Fibroblast of lung (primary cell): ENCODE data around the gene QPCTL.

ENCODE experiments used
- CTCF ChIP-seq, 2 donors: IDR thresholded peaks in 1 of 2; conservative IDR thresholded peaks in 1 of 2; 1 replicate in 1 of 2; 2 replicates in 1 of 2; pipeline ENCODE4 v1.5.1; 2011 to 2012; ENCODE audit warnings: low read length in 2 of 2, control low read depth in 1 of 2, inconsistent platforms in 1 of 2, low read depth in 1 of 2, mild to moderate bottlenecking in 1 of 2
- EZH2 ChIP-seq: IDR thresholded peaks from 2 replicates; pipeline ENCODE4 v1.5.1; 2012; ENCODE audit warnings: low read length, control low read depth, mild to moderate bottlenecking; ENCODE audit errors: missing control alignments

DNA sequence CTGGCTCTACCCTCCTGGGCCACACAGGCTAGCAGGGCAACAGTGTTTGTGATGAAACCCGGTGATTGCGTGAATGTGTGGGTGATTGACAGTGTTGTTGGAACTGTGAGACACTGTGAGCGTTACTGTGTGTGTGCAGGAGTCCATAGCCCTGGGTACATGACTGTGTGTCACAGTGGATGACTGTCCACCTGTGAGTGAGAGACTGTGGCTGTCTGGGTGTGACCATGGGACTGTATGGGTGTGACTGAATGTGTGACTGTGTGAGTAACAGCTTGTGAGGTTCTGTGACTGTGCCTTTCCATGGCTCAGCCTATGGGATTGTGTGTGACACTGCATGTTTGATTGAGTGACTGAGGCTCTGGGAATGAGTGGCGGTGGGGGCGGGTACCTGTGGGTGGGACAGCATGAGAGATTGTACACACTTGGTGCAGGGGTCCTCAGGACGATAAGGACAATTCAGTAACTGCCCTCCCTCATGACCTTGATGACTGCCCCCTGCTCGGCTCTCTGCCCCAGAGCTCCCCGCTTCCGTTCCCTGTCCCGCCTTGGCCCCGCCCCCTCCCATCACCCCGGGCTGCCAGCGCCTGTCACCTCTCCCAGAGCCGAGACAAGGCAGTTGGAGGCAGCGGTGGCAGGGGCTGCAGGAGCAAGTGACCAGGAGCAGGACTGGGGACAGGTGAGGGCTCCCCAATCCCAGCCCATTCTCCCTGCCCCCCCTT lies 24.7 kb upstream of the QPCTL start, which contains the start of gene GIPR:
- TF ChIP-seq CTCF (conservative IDR thresholded peaks at IDR 0.05 in 1 of 2, IDR thresholded peaks at IDR 0.05 in 1 of 2; ENCODE audit: low read depth in 1 of 2, low read length in 2 of 2) (no peak), EZH2 (no peak)
